ENCODE results near the gene MAP1LC3C. TPM values are rescaled to one million over a fixed set of nuclear protein-coding genes. Genes with fewer than 3 reads are reported as not detected.
A peak's percentile ranks its signal among the peaks of the same experiment; 100 is the strongest.

MAP1LC3C gene
- not detected in 2 replicates for total RNA-seq (2014; rRNA removed; shearing (Covaris generic); ENCODE audit: low replicate concordance)

DNA sequence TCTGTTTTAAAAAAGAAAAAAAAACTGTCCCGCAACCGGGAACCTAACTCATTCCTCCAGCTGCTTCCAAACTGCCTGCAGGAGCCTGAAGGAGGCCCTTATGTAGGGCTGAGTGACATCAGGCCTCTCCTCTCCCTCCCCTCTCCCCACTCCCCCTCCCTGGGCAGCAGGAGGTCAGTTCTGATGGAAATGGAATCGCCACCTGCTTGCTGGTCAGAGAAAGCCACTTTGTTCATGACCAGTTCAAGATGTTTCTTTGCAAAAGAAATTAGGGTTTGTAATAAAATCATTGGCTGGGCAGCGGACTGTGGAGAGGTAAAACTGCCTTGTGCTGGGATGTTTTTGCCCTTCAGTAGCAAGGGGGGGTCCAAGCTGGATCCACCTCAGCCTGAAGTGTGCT, at the start of gene MAP1LC3C:
Gene MAP1LC3C (minus strand): TSS at position 73 of the 400 bp plus-strand sequence. CDS start 90 bp downstream, outside the sequence.
- in situ Hi-C loops (cut with HindIII; ENCODE audit: low pct_unique_long_range_greater_than_20kb, low sequenced_read_pairs), result no loop called here
- DNase-seq (ENCODE audit: low read depth), result peak; percentile 32

DNA sequence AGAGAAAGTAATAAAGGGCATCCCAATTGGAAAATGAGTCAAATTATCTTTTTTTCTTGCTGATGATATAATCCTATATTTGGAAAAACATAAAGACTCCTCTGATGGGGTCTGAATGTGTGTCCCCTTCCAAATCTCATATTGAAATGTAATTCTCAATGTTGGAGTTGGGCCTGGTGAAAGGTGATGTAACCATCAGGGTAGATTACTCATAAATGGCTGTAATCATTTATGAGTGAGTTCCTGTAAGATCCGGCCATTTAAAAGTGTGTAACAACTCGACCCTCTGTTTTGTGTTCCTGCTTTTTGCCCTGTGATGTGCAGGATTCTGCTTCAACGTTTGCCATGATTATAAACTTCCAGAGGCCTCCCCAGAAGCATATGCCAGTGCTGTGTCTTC, 44.3 kb upstream of the MAP1LC3C start:
- in situ Hi-C loops (cut with HindIII; ENCODE audit: low pct_unique_long_range_greater_than_20kb, low sequenced_read_pairs), result no loop called here
- no peak for DNase-seq (ENCODE audit: low read depth)

DNA sequence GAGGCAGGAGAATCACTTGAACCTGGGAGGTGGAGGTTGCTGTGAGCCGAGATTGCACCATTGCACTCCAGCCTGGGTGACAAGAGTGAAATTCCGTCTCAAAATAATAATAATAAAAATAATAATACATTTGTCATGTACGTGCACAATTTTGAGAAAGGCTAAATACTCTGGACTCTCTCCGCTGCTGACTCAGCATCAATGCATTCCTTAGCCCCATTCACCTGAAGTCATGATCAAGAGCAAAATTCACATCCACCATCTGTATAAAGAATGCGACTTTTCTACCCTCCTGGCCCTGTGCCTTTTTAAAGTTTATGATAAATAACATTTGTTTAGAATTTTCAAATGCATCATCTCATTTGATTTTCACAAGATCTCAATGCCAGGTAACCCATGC, 35.5 kb upstream of the MAP1LC3C start:
- no peak for DNase-seq (ENCODE audit: low read depth)
- in situ Hi-C loops (cut with HindIII; ENCODE audit: low pct_unique_long_range_greater_than_20kb, low sequenced_read_pairs), result no loop called here

DNA sequence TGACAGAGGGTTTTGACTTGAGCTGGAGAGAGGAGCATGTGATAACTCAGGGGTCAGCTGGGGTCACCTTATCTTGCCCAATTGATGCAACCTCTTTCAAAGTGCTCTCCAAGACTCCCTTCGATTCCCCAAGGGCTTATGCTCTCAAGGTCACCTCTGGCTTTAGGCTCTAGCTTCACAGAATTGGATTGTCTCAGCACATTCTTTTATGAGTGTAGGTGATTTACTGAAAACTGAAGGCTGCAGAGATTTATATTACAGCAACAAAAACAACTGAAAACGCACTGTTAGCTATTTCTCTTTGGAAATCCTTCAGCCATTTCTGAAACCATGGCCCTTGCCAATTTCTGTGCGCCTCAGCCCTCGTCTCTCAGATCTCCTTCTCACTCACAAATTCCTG, 34.5 kb upstream of the MAP1LC3C start:
- in situ Hi-C loops (cut with HindIII; ENCODE audit: low pct_unique_long_range_greater_than_20kb, low sequenced_read_pairs), result no loop called here
- DNase-seq (ENCODE audit: low read depth), result no peak

- DNase-seq (ENCODE audit: low read depth), result no peak
- in situ Hi-C loops (cut with HindIII; ENCODE audit: low pct_unique_long_range_greater_than_20kb, low sequenced_read_pairs), result no loop called here
Observed at GRCh38 chr1:242030071-242030470, 31.2 kb upstream of the MAP1LC3C start.

DNA sequence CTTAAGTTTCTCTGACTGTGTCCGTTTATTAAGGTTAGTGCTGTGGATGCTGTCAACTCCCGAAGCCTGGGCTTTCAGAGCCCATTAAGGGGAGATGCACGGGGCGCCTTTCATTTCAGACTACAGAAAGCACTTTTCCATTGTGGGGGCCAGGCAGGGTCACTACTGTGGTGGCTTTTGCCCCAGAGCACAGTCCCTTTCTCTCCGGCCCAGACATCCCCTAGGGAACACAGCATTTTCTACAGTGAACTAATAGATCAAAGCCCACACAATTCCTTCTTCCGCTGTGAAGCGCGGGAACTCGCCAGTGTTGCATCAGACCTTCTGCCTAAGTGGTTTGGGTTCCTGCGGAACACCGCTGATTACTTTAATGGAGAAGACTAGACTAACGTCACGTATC, 26.8 kb upstream of the MAP1LC3C start:
- no peak for DNase-seq (ENCODE audit: low read depth)
- in situ Hi-C loops (cut with HindIII; ENCODE audit: low pct_unique_long_range_greater_than_20kb, low sequenced_read_pairs), result no loop called here

DNA sequence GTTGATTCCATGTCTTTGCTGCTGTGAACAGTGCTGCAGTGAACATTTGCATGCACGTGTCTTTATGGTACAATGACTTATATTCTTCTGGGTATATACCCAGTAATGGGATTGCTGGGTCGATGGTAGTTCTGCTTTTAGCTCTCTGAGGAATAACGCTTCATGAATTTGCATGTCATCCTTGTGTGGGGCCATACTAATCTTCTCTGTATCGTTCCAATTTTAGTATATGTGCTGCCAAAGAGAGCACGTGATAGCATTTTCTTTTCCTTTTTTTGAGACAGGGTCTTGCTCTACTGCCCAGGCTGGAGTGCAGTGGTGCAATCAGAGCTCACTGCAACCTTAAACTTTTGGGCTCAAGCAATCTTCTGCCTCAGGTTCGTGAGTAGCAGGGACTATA, 24.9 kb upstream of the MAP1LC3C start:
- no peak for DNase-seq (ENCODE audit: low read depth)
- in situ Hi-C loops (cut with HindIII; ENCODE audit: low pct_unique_long_range_greater_than_20kb, low sequenced_read_pairs), result no loop called here

DNA sequence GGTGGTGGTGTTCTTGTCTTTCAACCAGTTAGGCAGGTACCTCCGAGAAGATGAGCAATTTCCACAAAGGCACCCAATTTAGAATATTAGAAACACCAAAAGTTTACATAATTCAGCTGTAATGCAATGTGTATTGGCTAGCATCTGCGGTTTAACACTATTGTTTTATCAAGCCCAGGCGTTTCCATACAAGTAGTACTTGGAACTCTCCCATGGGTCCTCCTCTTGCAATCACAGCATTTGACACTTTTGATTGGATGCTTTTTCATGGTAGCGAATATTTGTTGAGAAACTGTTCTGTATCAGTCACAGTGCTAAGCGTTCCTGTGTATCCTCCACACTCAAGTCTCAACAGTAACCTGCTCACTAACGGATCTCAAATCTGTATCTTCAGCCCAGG, 20.1 kb upstream of the MAP1LC3C start:
- in situ Hi-C loops (cut with HindIII; ENCODE audit: low pct_unique_long_range_greater_than_20kb, low sequenced_read_pairs), result no loop called here
- no peak for DNase-seq (ENCODE audit: low read depth)

- DNase-seq (ENCODE audit: low read depth), result no peak
- in situ Hi-C loops (cut with HindIII; ENCODE audit: low pct_unique_long_range_greater_than_20kb, low sequenced_read_pairs), result no loop called here
Observed at GRCh38 chr1:242017580-242018233, 18.8 kb upstream of the MAP1LC3C start.

- in situ Hi-C loops (cut with HindIII; ENCODE audit: low pct_unique_long_range_greater_than_20kb, low sequenced_read_pairs), result no loop called here
- no peak for DNase-seq (ENCODE audit: low read depth)
Observed at GRCh38 chr1:242016479-242016878, 17.6 kb upstream of the MAP1LC3C start.

DNA sequence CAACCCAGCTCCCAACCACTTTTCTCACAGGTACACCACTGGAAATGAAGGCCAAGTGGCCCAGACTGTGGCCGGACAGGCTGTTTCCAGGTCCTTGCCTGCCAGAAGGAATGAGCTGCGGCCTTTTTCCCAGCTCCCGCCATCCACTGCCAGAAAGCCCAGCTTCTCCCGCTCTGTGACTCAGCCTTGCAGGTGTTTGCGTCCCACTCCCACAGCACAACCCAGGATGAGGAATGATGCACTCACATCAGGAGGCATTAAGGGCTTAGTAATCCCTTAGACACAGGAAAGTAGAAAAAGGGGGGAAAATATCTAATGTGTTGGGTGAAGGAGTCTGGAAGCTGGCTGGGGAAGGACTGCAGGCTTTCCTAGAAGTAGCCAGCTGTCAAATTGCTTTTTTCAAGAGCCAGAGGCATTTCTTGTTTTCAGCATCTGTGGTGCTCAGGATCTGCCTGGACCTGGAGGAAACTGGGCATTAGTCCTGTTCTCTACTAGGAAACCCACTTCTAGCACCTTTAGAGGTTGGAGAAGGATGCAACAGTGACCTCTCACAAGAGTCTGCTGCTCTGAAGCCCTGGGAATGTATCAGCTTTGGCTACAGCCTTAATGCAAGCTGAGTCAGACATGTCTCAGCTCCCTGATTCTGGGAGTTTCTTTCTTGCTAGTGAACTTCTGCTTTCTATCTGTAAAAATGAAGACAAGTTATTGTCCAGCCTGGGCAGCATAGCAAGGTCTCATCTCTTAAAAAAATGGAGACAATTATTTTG, 13.2 kb upstream of the MAP1LC3C start:
- in situ Hi-C loops (cut with HindIII; ENCODE audit: low pct_unique_long_range_greater_than_20kb, low sequenced_read_pairs), result no loop called here
- no peak for DNase-seq (ENCODE audit: low read depth)

- no peak for DNase-seq (ENCODE audit: low read depth)
- in situ Hi-C loops (cut with HindIII; ENCODE audit: low pct_unique_long_range_greater_than_20kb, low sequenced_read_pairs), result no loop called here
Observed at GRCh38 chr1:242008826-242009495, 10.1 kb upstream of the MAP1LC3C start.

- no peak for DNase-seq (ENCODE audit: low read depth)
- in situ Hi-C loops (cut with HindIII; ENCODE audit: low pct_unique_long_range_greater_than_20kb, low sequenced_read_pairs), result no loop called here
Observed at GRCh38 chr1:242006976-242007375, 8.1 kb upstream of the MAP1LC3C start.

DNA sequence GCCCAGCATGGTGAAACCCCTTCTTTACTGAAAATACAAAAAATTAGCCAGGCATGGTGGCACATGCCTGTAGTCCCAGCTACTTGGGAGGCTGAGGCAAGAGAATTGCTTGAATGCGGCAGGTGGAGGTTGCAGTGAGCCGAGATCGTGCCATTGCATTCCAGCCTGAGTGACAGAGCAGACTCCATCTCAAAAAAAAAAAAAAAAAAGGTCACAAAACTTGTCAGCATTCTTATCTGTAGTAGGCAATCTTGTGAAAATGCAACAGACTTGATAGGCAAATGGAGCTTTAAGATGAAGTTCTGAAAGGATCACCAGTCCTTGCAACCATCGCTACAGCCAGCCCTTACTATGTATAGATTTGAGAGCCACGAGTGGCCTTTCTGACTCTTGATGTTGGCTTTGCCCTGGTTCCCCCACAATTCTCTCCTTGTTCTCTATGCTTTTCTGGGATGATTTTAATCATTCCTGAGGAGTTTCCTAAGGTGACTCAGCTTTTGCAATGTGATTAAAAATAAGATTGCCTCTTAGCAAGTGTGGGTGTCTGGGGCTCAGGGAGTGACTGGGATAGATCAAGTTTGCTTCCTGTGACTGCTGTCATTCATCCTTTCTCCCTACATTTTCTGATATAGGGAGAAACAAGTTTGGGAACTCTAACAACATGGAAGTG, 7.1 kb upstream of the MAP1LC3C start:
- DNase-seq (ENCODE audit: low read depth), result peak; percentile 38
- in situ Hi-C loops (cut with HindIII; ENCODE audit: low pct_unique_long_range_greater_than_20kb, low sequenced_read_pairs), result no loop called here

GRCh38 chr1:242004751-242005495, 6.0 kb upstream of the MAP1LC3C start:
- peak; percentile 71 for DNase-seq (ENCODE audit: low read depth)
- in situ Hi-C loops (cut with HindIII; ENCODE audit: low pct_unique_long_range_greater_than_20kb, low sequenced_read_pairs), result no loop called here

GRCh38 chr1:242002510-242002909, 3.6 kb upstream of the MAP1LC3C start:
- in situ Hi-C loops (cut with HindIII; ENCODE audit: low pct_unique_long_range_greater_than_20kb, low sequenced_read_pairs), result no loop called here
- DNase-seq (ENCODE audit: low read depth), result no peak

GRCh38 chr1:242002072-242002471, 3.2 kb upstream of the MAP1LC3C start:
- DNase-seq (ENCODE audit: low read depth), result no peak
- in situ Hi-C loops (cut with HindIII; ENCODE audit: low pct_unique_long_range_greater_than_20kb, low sequenced_read_pairs), result no loop called here

GRCh38 chr1:242000434-242000833, 1.5 kb upstream of the MAP1LC3C start:
- in situ Hi-C loops (cut with HindIII; ENCODE audit: low pct_unique_long_range_greater_than_20kb, low sequenced_read_pairs), result no loop called here
- no peak for DNase-seq (ENCODE audit: low read depth)

All from Caki2 (cell line).